ENCODE results near the gene FBXW8. TPM values are rescaled to one million over a fixed set of nuclear protein-coding genes. Genes with fewer than 3 reads are reported as not detected.

The FBXW8 gene
- total RNA-seq, 3 donors from 2014 or later (not counting 1 experiment from before 2014, with no cell fraction given) = 11.5 to 16.0 (median 13.5) TPM

- Histone ChIP-seq H3K4me1 (ENCODE audit: control insufficient read depth, insufficient read depth, low read length) (peaks cover 42% of the 10 kb centered on the region), H3K27ac (ENCODE audit: low read length) (no peak overlapping the region), H3K4me3 (ENCODE audit: low read length) (no peak overlapping the region), H3K9me3 (ENCODE audit: control insufficient read depth, insufficient read depth, low read length) (no peaks in the 10 kb centered on the region), H3K27me3 (ENCODE audit: control insufficient read depth, insufficient read depth, low read length) (no peaks in the 10 kb centered on the region), H3K36me3 (ENCODE audit: control insufficient read depth, insufficient read depth, low read length) (no peaks in the 10 kb centered on the region)
- Mint-ChIP-seq H3K27ac (no peak overlapping the region), H3K27me3 (ENCODE audit: low read depth in 2 of 2) (peaks cover 7 to 10% of the 10 kb centered on the region in 2 donors), H3K4me1 (peaks cover 33 to 58% of the 10 kb centered on the region in 2 donors), H3K36me3 (no peaks in the 10 kb centered on the region), H3K9me3 (no peaks in the 10 kb centered on the region), H3K4me3 (no peak overlapping the region)
- ATAC-seq (no peak), DNase-seq (no peak)
- WGBS (ENCODE audit: insufficient coverage) = 99% methylated on average over 11 of the region's 11 CpGs
- intact Hi-C loops (cut with micrococcal nuclease) = no loop called here
- no peak for TF ChIP-seq CTCF (IDR thresholded peaks at IDR 0.05)
Measured at GRCh38 chr12:117049295-117049694, 138.5 kb downstream of the FBXW8 start.

- H3K27me3 ChIP-seq (ENCODE audit: control insufficient read depth, insufficient read depth, low read length) = no peaks in the 10 kb centered on the region
- no peak for TF ChIP-seq CTCF (IDR thresholded peaks at IDR 0.05)
- Mint-ChIP-seq H3K4me3 (no peak overlapping the region), H3K4me1 (peaks cover 38 to 65% of the 10 kb centered on the region in 2 donors), H3K36me3 (no peaks in the 10 kb centered on the region), H3K27me3 (ENCODE audit: low read depth in 2 of 2) (peaks cover 7 to 16% of the 10 kb centered on the region in 2 donors), H3K27ac (no peak overlapping the region), H3K9me3 (no peaks in the 10 kb centered on the region)
- H3K27ac ChIP-seq (ENCODE audit: low read length) = no peak overlapping the region
- 92% methylated on average over 4 of the region's 5 CpGs for WGBS (ENCODE audit: insufficient coverage)
- H3K36me3 ChIP-seq (ENCODE audit: control insufficient read depth, insufficient read depth, low read length) = no peaks in the 10 kb centered on the region
- intact Hi-C loops (cut with micrococcal nuclease) = no loop called here
- DNase-seq = no peak
- H3K4me1 ChIP-seq (ENCODE audit: control insufficient read depth, insufficient read depth, low read length) = peaks cover 38% of the 10 kb centered on the region
- no peak for ATAC-seq
- no peaks in the 10 kb centered on the region for H3K9me3 ChIP-seq (ENCODE audit: control insufficient read depth, insufficient read depth, low read length)
- no peak overlapping the region for H3K4me3 ChIP-seq (ENCODE audit: low read length)
Measured at GRCh38 chr12:117050060-117050459, 139.3 kb downstream of the FBXW8 start.

- 37% methylated on average over 10 of the region's 10 CpGs for WGBS (ENCODE audit: insufficient coverage)
- ATAC-seq (peak; percentile 68 to 96 (median 77)), DNase-seq (peak; percentile 19 to 31)
- H3K4me1 Mint-ChIP-seq = peaks cover 38 to 52% of the 10 kb centered on the region in 2 donors
- Histone ChIP-seq H3K27me3 (ENCODE audit: control insufficient read depth, insufficient read depth, low read length) (no peaks in the 10 kb centered on the region), H3K4me3 (ENCODE audit: low read length) (no peak overlapping the region), H3K4me1 (ENCODE audit: control insufficient read depth, insufficient read depth, low read length) (peaks cover 30% of the 10 kb centered on the region), H3K27ac (ENCODE audit: low read length) (no peak overlapping the region), H3K9me3 (ENCODE audit: control insufficient read depth, insufficient read depth, low read length) (no peaks in the 10 kb centered on the region), H3K36me3 (ENCODE audit: control insufficient read depth, insufficient read depth, low read length) (no peaks in the 10 kb centered on the region)
- peak overlapping the region; percentile 25 to 34 for H3K27ac Mint-ChIP-seq
- intact Hi-C loops (cut with micrococcal nuclease) = no loop called here
- H3K4me3 Mint-ChIP-seq = peak overlapping the region; percentile 80
- no peaks in the 10 kb centered on the region for H3K9me3 Mint-ChIP-seq
- no peaks in the 10 kb centered on the region for H3K36me3 Mint-ChIP-seq
- no peak for TF ChIP-seq CTCF (IDR thresholded peaks at IDR 0.05)
- peaks cover 7 to 16% of the 10 kb centered on the region in 2 donors for H3K27me3 Mint-ChIP-seq (ENCODE audit: low read depth in 2 of 2)
Measured at GRCh38 chr12:117051380-117051779, 140.6 kb downstream of the FBXW8 start.

GRCh38 chr12:117052386-117053049 lies 141.8 kb downstream of the FBXW8 start:
- H3K36me3 ChIP-seq (ENCODE audit: control insufficient read depth, insufficient read depth, low read length) = no peaks in the 10 kb centered on the region
- H3K27ac Mint-ChIP-seq = peak overlapping the region in 1 of 2 donors; percentile 25
- H3K27me3 Mint-ChIP-seq (ENCODE audit: low read depth in 2 of 2) = peaks cover 7 to 16% of the 10 kb centered on the region in 2 donors
- no peaks in the 10 kb centered on the region for H3K9me3 Mint-ChIP-seq
- H3K27ac ChIP-seq (ENCODE audit: low read length) = no peak overlapping the region
- DNase-seq (no peak), ATAC-seq (no peak)
- H3K4me3 Mint-ChIP-seq = peak overlapping the region; percentile 65
- H3K36me3 Mint-ChIP-seq = no peaks in the 10 kb centered on the region
- no peaks in the 10 kb centered on the region for H3K9me3 ChIP-seq (ENCODE audit: control insufficient read depth, insufficient read depth, low read length)
- intact Hi-C loops (cut with micrococcal nuclease) = no loop called here
- no peaks in the 10 kb centered on the region for H3K27me3 ChIP-seq (ENCODE audit: control insufficient read depth, insufficient read depth, low read length)
- no peak overlapping the region for H3K4me3 ChIP-seq (ENCODE audit: low read length)
- 81% methylated on average over 8 of the region's 8 CpGs for WGBS (ENCODE audit: insufficient coverage)
- TF ChIP-seq CTCF (IDR thresholded peaks at IDR 0.05) = no peak
- peaks cover 30% of the 10 kb centered on the region for H3K4me1 ChIP-seq (ENCODE audit: control insufficient read depth, insufficient read depth, low read length)
- H3K4me1 Mint-ChIP-seq = peaks cover 38 to 51% of the 10 kb centered on the region in 2 donors
